Measurements from ENCODE around the gene C3orf52.

- TF ChIP-seq, protein P1, sequence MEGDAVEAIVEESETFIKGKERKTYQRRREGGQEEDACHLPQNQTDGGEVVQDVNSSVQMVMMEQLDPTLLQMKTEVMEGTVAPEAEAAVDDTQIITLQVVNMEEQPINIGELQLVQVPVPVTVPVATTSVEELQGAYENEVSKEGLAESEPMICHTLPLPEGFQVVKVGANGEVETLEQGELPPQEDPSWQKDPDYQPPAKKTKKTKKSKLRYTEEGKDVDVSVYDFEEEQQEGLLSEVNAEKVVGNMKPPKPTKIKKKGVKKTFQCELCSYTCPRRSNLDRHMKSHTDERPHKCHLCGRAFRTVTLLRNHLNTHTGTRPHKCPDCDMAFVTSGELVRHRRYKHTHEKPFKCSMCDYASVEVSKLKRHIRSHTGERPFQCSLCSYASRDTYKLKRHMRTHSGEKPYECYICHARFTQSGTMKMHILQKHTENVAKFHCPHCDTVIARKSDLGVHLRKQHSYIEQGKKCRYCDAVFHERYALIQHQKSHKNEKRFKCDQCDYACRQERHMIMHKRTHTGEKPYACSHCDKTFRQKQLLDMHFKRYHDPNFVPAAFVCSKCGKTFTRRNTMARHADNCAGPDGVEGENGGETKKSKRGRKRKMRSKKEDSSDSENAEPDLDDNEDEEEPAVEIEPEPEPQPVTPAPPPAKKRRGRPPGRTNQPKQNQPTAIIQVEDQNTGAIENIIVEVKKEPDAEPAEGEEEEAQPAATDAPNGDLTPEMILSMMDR (IDR thresholded peaks at IDR 0.05) = no peak
- TF ChIP-seq POLR2A (IDR thresholded peaks at IDR 0.05) = no peak
These were observed 52.2 kb downstream of the C3orf52 start for GRCh38 chr3:112138219-112138969.

Measured in prostate gland (tissue), 2 donors.